Subcutaneous abdominal adipose tissue (tissue), 5 donors: ENCODE data around the gene ZEB1.
"Not testable (repeated sequence)": the region's sequence is repeated elsewhere in the genome, so short reads cannot be mapped to it uniquely, and the experiment has no call there.

Experiments
- H3K27ac ChIP-seq: one replicate; pipeline ENCODE4 v1.7.0; 2013; ENCODE audit warnings: low read depth, mild to moderate bottlenecking, inconsistent platforms, low read length, moderate library complexity
- H3K27me3 ChIP-seq, 5 donors: one replicate each; pipeline ENCODE4 v1.7.0; 2013; ENCODE audit warnings: low read length in 5 of 5, inconsistent platforms in 1 of 5; ENCODE audit not compliant: control insufficient read depth in 5 of 5, insufficient read depth in 4 of 5
- H3K36me3 ChIP-seq, 5 donors: one replicate each; pipeline ENCODE4 v1.7.0; 2013; ENCODE audit warnings: low read length in 5 of 5; ENCODE audit not compliant: control insufficient read depth in 5 of 5, insufficient read depth in 5 of 5
- H3K4me1 ChIP-seq, 5 donors: one replicate each; pipeline ENCODE4 v1.7.0; 2013; ENCODE audit warnings: low read length in 5 of 5, mild to moderate bottlenecking in 3 of 5, moderate library complexity in 1 of 5; ENCODE audit not compliant: control insufficient read depth in 5 of 5, insufficient read depth in 5 of 5
- H3K4me3 ChIP-seq, 5 donors: one replicate each; pipeline ENCODE4 v1.7.0; 2013; ENCODE audit warnings: low read length in 5 of 5, low read depth in 1 of 5
- H3K9ac ChIP-seq, 5 donors: one replicate each; pipeline ENCODE4 v1.7.0; 2013; ENCODE audit warnings: low read length in 5 of 5, mild to moderate bottlenecking in 4 of 5, moderate library complexity in 3 of 5
- H3K9me3 ChIP-seq, 5 donors: one replicate each; pipeline ENCODE4 v1.7.0; 2013; ENCODE audit warnings: low read length in 5 of 5; ENCODE audit not compliant: control insufficient read depth in 5 of 5
- donor health status: healthy.
- donor health status: healthy.
- donor health status: healthy.
- donor health status: healthy.
- donor health status: healthy.

The ZEB1 gene

GRCh38 chr10:31362023-31362641 lies 43.1 kb downstream of the ZEB1 start:
- H3K4me3 ChIP-seq: no peak overlapping the region
- H3K4me1 ChIP-seq: peaks cover 0 to 29% (median 23%) of the 10 kb centered on the region in 5 donors
- no peaks in the 10 kb centered on the region for H3K9me3 ChIP-seq
- H3K27ac ChIP-seq: no peak overlapping the region
- H3K27me3 ChIP-seq: no peaks in the 10 kb centered on the region
- H3K36me3 ChIP-seq: peaks cover 0 to 9% (median 0%) of the 10 kb centered on the region in 5 donors
- no peak overlapping the region for H3K9ac ChIP-seq

- H3K9me3 ChIP-seq, H3K9ac ChIP-seq: not testable (repeated sequence)
These were observed 44.7 kb downstream of the ZEB1 start for GRCh38 chr10:31363696-31364095.

GRCh38 chr10:31364238-31364637 lies 45.2 kb downstream of the ZEB1 start:
- not testable (repeated sequence) for H3K9me3 ChIP-seq, H3K36me3 ChIP-seq, H3K27ac ChIP-seq, H3K27me3 ChIP-seq, H3K4me3 ChIP-seq, H3K9ac ChIP-seq
- peaks cover 0 to 12% (median 10%) of the 10 kb centered on the region in 5 donors for H3K4me1 ChIP-seq

More at GRCh38 chr10:31363696-31364095, 44.7 kb downstream of the ZEB1 start:
- H3K36me3 ChIP-seq, H3K27me3 ChIP-seq, H3K27ac ChIP-seq, H3K4me3 ChIP-seq: not testable (repeated sequence)
- peaks cover 0 to 17% (median 16%) of the 10 kb centered on the region in 5 donors for H3K4me1 ChIP-seq

- Histone ChIP-seq H3K27me3 (no peaks in the 10 kb centered on the region), H3K4me1 (peaks cover 0 to 5% (median 0%) of the 10 kb centered on the region in 5 donors), H3K9ac (no peak overlapping the region), H3K36me3 (peaks cover 0 to 8% (median 0%) of the 10 kb centered on the region in 5 donors), H3K9me3 (no peaks in the 10 kb centered on the region), H3K4me3 (no peak overlapping the region), H3K27ac (no peak overlapping the region)
These were observed 47.7 kb downstream of the ZEB1 start for GRCh38 chr10:31366703-31367102.

DNA sequence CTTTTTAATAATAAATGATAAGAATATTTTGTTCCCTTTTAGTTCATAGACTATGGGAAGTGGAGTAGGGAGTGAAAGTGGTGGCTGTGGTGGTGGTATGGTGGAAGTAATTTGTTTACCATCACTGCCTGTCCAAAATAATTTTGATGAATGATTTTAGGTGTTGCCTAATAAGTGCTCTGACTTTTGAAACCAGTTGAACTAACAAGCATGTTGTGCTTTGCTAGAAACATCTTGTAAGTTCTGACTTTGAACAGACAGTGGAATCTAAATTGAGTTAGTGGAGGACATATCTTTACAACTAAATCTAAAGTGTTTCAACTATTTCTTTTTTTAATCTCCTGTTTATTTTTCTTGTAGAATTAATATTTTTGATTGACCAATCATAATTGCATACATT lies 49.7 kb downstream of the ZEB1 start:
- no peaks in the 10 kb centered on the region for H3K27me3 ChIP-seq
- no peak overlapping the region for H3K4me3 ChIP-seq
- no peak overlapping the region for H3K9ac ChIP-seq
- peaks cover 0 to 6% (median 0%) of the 10 kb centered on the region in 5 donors for H3K4me1 ChIP-seq
- H3K27ac ChIP-seq: no peak overlapping the region
- H3K9me3 ChIP-seq: no peaks in the 10 kb centered on the region
- no peaks in the 10 kb centered on the region for H3K36me3 ChIP-seq

- H3K9me3 ChIP-seq: no peaks in the 10 kb centered on the region
- H3K9ac ChIP-seq: no peak overlapping the region
- H3K4me1 ChIP-seq: peaks cover 0 to 10% (median 0%) of the 10 kb centered on the region in 5 donors
- no peaks in the 10 kb centered on the region for H3K27me3 ChIP-seq
- no peak overlapping the region for H3K4me3 ChIP-seq
- no peaks in the 10 kb centered on the region for H3K36me3 ChIP-seq
- no peak overlapping the region for H3K27ac ChIP-seq
These were observed 53.4 kb downstream of the ZEB1 start for GRCh38 chr10:31372439-31372838.

DNA sequence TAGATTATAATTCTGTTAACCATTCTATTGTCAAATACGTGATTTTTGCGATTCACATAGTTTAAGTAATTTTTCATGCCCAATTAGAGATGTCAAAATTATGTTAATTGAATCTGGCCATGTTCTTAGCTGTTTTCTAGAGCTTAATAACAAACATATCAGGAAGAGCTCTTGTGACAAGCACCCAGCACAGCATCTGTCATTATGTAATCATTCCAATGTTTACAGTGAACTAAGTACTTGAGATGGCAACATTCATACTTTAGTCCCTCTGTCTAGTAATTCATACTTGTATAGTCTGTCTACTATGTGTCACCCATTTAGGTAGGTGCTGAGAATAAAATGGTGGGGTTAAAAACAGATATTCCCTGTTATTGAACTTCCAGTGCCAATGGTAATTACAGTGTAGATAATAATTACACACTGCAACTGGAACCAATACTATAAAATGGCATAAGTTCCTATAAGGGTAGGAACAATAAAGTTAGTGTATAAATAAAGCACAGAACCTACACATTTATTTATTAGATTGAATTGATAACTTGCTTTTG lies 55.2 kb downstream of the ZEB1 start:
- H3K4me1 ChIP-seq: peaks cover 0 to 10% (median 0%) of the 10 kb centered on the region in 5 donors
- H3K9me3 ChIP-seq: no peaks in the 10 kb centered on the region
- H3K9ac ChIP-seq: no peak overlapping the region
- no peak overlapping the region for H3K4me3 ChIP-seq
- H3K27ac ChIP-seq: no peak overlapping the region
- no peaks in the 10 kb centered on the region for H3K27me3 ChIP-seq
- no peaks in the 10 kb centered on the region for H3K36me3 ChIP-seq

DNA sequence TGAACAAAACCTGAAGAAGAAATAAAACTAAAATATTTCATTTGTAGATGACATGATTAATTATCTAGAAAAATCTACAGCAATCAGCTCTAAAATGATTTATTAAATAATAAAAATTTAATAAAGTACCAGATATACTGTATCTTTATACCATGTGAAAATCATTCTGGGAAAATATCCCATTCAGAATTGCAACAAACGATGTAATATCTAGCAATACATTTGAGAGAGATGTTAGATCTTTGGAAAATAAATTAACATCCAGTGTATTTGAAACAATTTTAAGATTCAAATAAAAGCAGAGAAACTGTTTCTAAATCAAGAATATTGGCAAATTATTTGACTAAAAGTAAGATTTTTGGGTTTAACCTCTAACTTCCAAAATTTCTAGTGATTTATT lies 62.2 kb downstream of the ZEB1 start:
- Histone ChIP-seq H3K4me1 (no peaks in the 10 kb centered on the region), H3K9me3 (no peaks in the 10 kb centered on the region), H3K27ac (no peak overlapping the region), H3K9ac (no peak overlapping the region), H3K27me3 (no peaks in the 10 kb centered on the region), H3K36me3 (no peaks in the 10 kb centered on the region), H3K4me3 (no peak overlapping the region)

DNA sequence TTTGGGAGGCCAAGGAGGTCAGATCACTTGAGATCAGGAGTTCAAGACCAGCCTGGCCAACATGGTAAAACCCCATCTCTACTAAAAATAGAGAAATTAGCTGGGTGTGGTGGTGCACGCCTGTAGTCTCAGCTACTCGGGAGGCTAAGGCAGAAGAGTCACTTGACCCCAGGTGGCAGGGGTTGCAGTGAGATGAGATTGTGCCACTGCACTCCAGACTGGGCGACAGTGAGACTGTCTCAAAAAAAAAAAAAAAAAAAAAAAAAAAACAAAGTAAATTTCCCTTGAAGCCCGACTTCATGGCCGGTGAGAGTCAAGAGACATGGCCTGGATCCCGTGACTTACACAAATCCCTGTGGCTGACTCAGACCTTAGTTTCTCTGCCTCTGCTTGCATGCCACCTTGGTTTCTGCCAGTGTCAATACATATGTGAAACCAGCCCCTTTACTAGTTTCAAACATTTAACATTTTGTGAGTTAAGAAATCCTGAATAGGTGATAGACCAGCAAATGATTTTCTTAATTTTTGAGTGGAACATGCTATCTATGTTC lies 62.8 kb downstream of the ZEB1 start:
- Histone ChIP-seq H3K4me3 (no peak overlapping the region), H3K27ac (no peak overlapping the region), H3K27me3 (no peaks in the 10 kb centered on the region), H3K9me3 (no peaks in the 10 kb centered on the region), H3K4me1 (no peaks in the 10 kb centered on the region), H3K9ac (no peak overlapping the region), H3K36me3 (no peaks in the 10 kb centered on the region)

GRCh38 chr10:31383810-31384588 lies 65.0 kb downstream of the ZEB1 start:
- no peak overlapping the region for H3K9ac ChIP-seq
- no peaks in the 10 kb centered on the region for H3K27me3 ChIP-seq
- H3K4me1 ChIP-seq: no peaks in the 10 kb centered on the region
- H3K27ac ChIP-seq: no peak overlapping the region
- H3K9me3 ChIP-seq: no peaks in the 10 kb centered on the region
- H3K36me3 ChIP-seq: peaks cover 3 to 6% (median 4%) of the 10 kb centered on the region in 5 donors
- no peak overlapping the region for H3K4me3 ChIP-seq
